Gastroesophageal sphincter (tissue), 3 donors: ENCODE measurements around the gene SH3PXD2B.

Source experiments
- CTCF ChIP-seq, 4 experiments: fragments of 200-600 bp in 2 of 4; fragments of 450-650 bp in 2 of 4; sonication (generic) in 1 of 4; IDR thresholded peaks; one replicate each; pipeline ENCODE4 v1.5.1; 2017 to 2019; ENCODE audit warnings: antibody characterized with exemption in 4 of 4, mild to moderate bottlenecking in 2 of 4, moderate library complexity in 2 of 4
- POLR2AphosphoS5 ChIP-seq: sonication (generic); formaldehyde crosslinking; IDR thresholded peaks from one replicate; pipeline ENCODE4 v1.6.1; 2017; ENCODE audit warnings: antibody characterized with exemption

GRCh38 chr5:172487671-172488070 lies 33.3 kb upstream of the SH3PXD2B start:
- TF ChIP-seq CTCF (IDR thresholded peaks at IDR 0.05) (no peak), POLR2AphosphoS5 (no peak)
